GM21390 (cell line): ENCODE results near the gene ADCY9.
"Not testable (repeated sequence)": the region's sequence is repeated elsewhere in the genome, so short reads cannot be mapped to it uniquely, and the experiment has no call there.

ENCODE experiments used
- ATAC-seq: cut with Tn5 transposase; IDR thresholded peaks from one replicate; pipeline ENCODE4 v1.9.1; 2021; ENCODE audit not compliant: unreplicated experiment

ADCY9 gene

GRCh38 chr16:4038448-4038847 is 77.8 kb downstream of the ADCY9 start:
- no peak for ATAC-seq

DNA sequence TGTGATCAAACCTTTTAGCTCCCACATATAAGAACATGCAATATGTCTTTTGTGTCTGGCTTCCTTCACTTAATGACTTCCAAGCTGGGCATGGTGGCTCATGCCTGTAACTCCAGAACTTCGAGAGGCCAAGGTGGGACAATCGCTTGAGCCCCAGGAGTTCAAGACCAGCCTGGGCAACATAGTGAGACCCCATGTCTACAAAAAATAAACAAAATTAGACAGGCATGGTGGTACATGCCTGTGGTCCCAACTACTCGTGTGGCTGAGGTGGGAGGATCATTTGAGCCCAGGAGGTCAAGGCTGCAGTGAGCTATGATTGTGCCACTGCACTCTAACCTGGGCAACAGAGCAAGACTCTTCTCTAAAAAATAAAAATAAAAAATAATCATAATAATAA is 79.3 kb downstream of the ADCY9 start:
- ATAC-seq, result not testable (repeated sequence)

GRCh38 chr16:4034963-4035362 is 81.3 kb downstream of the ADCY9 start:
- ATAC-seq, result no peak

DNA sequence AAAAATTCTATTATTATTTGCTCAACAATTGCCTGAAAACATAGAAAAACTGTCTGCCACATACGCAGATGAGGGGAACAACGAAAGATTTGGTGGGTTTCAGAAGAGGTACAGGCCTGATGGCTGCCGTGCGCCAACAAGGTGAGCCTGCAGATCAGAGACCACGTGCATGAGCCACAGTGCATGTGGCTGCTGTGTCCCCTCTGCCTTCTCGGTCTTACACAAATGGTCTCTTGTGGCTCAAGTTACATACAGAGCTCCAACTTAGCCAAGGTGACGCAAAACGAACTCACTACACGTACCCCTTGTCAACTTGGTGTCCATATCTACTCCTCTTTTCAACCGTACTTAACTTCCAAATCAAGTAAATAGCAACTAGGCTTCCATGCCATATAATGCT is 82.3 kb downstream of the ADCY9 start:
- ATAC-seq, result no peak

- ATAC-seq, result no peak
Measured at GRCh38 chr16:4032768-4033167, 83.5 kb downstream of the ADCY9 start.

DNA sequence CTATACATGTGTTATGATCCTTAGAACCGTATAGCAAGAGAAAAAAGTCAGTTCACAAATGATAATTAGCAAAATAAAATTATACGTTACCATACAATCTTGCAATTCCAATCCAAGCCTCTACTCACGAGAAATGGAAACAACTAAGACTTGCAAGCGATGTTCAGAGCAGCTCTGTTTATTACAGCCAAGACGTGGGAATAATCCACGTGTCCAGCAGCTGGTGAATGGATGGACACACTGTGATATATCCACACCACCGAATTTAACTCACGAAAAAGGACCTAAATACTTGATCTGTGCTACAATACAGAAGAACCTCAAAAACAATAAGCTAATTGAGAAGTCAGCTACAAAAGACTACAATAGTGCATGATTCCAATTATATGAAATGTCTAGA is 88.1 kb downstream of the ADCY9 start:
- ATAC-seq, result no peak

DNA sequence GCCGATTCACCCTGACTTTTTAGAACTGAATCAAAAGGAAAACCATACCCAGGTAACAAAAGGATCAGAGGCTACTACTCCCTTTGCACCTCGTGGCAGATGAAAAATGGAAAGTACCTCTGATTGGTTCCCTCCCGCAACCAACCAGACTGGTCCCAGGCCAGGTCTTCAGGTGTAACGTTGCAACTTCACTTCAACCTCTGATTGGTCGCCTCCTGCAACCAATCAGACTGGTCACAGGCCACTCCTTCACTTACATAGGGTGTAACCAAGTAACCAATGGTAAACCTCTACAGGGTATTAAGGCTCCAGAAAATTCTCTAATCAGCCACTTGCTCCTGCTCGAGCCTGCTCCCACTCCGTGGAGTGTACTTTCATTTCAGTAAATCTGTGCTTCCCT is 89.4 kb downstream of the ADCY9 start:
- ATAC-seq, result no peak

DNA sequence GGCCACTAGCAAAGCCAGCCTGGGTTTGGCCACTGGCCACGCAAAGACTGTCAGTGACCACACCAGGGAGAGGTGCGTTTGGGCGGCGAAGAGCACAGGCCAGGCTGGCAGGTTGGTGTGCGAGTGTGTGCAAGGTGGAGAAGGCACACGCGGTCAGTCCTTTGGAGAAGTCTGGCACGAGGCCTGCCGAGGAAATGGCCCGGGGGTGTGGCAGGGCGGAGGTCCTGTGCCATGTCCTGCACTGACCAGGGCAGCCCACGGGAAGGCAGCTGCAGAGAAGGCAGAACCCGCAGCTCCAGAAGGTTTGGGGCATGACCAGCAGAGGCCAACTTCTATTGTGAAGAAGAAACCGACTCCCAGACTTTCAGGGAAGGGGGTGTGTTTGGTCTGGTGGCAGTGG is 90.8 kb downstream of the ADCY9 start:
- ATAC-seq, result no peak

GRCh38 chr16:4021916-4022315 is 94.3 kb downstream of the ADCY9 start:
- ATAC-seq, result no peak

- no peak for ATAC-seq
Measured at GRCh38 chr16:4021070-4021779, 95.0 kb downstream of the ADCY9 start.

DNA sequence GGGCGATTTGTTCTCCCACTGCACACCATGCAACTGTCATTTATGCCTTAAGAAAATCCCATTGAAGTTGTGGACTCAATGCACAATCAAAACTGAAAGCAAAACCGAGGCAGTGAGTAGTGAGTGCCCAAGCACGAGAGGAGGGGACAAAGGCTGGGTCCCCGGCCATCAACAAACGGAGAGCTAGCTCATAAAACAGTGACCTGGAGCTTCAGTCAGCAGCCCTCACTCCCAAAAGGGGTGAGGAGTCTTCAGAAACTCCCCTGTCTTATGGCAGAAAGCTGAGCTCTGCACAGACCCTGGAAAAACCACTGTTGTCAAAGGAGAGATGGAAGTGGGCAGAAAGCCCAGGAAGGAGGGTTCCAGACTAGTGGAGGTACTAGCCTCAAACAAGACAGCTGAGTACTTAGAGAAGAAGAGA is 96.9 kb downstream of the ADCY9 start:
- ATAC-seq, result no peak

- ATAC-seq, result no peak
Measured at GRCh38 chr16:4018391-4018790, 97.9 kb downstream of the ADCY9 start.

DNA sequence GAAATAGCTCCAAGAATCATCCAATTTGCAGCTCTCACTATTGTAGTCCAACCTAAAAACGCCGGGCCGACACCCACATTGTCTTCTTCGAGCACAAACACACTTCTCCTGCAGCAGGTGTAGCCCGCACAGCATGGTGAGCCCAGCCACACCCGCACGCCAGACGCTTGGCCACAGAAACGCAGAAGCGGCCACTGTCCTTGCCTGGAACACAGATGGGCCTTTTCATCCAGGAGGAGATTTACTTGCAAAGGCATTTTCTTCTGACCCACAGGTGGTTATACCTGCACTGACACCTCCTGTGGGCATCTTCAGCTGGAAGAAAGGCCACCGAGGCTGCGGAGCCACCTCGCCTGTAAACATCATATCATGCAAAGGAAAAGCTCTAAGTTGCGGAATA is 98.4 kb downstream of the ADCY9 start:
- ATAC-seq, result no peak

GRCh38 chr16:4016658-4017057 is 99.6 kb downstream of the ADCY9 start:
- ATAC-seq, result no peak

- no peak for ATAC-seq
Measured at GRCh38 chr16:4016005-4016352, 100.3 kb downstream of the ADCY9 start.

DNA sequence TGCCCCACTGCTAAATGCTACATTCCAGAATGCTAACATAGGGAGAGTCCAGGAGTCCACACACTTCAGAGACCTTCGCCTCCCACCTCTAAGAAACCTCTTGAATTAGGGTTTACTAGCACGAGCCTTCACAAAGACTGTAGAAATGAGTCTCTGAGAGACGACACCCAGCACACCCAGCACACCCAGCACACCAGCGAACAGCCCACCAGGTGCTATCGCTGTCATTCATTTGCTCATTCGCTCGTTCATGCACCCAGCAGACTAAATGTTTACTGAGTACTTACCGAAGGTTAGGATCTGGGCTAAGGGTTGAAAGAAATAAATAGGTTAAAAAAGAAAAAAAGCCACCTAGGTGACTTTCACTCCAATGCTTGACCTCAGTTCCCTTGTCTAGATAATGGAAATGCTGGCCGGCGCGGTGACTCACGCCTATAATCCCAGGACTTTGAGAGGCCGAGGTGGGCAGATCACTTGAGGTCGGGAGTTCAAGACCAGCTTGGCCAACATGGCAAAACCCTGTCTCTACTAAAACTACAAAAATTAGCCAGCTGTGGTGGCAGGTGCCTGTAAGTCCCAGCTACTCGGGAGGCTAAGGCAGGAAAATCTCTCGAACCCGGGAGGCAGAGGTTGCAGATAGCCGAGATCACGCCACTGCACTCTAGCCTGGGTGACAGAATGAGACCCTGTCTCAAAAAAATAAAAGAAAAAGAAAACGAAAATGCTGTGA is 100.8 kb downstream of the ADCY9 start:
- ATAC-seq, result no peak

GRCh38 chr16:4011940-4012629 is 104.2 kb downstream of the ADCY9 start:
- ATAC-seq, result no peak

GRCh38 chr16:4011225-4011939 is 104.9 kb downstream of the ADCY9 start:
- ATAC-seq, result no peak

DNA sequence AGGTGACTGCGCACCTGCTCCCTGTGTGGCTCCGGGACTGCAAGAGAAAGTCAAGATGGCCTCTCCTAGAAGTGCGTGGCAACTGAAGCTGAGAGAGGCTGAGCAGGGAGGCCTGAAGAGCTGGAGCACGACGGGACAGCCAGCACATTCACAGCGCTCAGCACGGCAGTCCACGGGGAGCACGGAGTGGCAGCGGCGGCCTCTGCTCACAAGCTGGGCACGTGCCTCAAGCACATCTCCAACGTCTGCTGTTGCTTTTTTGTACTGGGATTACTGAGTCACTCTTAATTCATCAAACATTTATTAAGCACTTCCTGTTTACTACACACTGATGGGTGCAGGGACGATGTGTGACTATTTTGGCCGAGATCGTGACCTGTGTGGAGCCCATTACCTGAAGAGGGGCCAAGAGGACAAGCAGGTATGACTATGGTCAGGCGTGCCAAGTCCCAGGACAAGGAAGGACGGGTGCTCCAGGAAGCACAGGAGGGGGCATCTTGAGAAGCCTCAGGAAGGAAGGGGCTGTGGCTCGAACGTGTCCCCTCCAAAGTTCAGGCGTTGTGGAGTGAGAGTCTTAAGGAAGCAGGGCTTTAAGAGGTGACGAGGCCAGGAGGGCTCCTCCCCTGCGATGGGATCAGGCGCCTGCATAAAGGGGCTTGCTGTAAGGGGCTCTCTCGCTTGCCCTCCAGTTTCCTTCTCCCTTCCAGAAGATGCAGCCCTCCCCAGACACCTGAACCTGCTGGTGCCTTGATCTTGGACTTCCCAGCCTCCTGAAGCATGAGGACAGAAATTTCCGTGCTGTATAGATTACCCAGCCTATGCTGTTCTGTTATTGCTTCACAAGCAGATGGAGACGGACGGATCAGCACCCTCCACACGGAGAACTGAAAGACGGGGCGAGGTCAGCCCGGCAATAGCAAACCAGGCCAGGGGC is 105.8 kb downstream of the ADCY9 start:
- no peak for ATAC-seq

DNA sequence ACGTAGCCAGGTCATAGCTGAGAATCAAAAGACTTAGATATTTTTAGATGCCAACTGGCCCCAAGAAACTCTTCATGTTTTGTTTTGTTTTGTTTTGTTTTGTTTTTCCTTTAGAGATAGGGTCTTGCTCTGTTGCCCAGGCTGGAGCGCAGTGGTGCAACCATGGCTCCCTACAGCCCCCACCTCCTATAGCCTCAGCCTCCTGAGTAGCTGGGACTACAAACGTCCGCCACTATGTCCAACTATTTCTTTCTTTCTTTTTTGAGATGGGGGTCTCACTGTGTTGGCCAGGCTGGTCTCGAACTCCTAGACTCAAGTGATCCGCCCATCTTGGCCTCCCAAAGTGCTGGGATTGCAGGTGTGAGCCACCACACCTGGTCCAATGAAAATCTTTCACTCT is 107.1 kb downstream of the ADCY9 start:
- no peak for ATAC-seq
